Activated effector memory CD4-positive, alpha-beta T cell treated with Interleukin-2 at 50 U/mL for 16 hours (primary cell): Measurements from ENCODE around the gene SLC1A3.
"Not testable (repeated sequence)": the region's sequence is repeated elsewhere in the genome, so short reads cannot be mapped to it uniquely, and the experiment has no call there.

ENCODE experiments used
- DNase-seq: peaks from one replicate; pipeline ENCODE4 v3.0.0-alpha.2; 2020

SLC1A3 gene

DNA sequence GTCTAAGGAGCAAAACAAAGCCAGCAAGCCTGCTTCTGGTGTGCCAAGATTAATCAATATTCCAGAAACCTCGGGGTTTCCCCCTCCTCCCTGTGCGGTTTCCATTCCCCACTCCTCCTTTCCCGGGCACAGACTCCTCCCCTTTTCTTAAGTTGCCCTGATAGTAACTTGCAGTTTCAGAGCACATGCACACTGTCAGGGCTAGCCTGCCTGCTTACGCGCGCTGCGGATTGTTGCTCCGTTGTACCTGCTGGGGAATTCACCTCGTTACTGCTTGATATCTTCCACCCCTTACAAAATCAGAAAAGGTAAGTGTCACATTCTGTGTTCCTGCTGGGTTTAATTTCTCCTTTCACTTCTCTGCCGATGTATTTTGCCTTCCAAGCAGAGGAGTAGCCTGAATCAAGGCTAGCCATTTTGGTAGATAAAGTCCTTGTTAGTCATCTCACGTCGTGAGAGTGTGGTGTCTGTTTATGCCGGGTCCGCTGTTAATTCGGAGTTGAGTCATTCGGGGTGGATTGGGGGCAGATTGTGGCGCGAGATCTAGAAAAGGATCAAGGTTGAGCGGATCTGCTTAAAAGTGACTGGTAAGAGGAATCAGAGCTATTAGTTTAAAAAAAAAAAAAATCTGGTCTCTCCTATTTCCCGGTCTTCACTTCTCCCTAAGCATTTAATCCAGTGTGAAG is at the start of gene SLC1A3:
Gene SLC1A3 (plus strand): TSS at position 179 of the 686 bp plus-strand sequence. CDS start 1,818 bp downstream, outside the sequence.
- no peak for DNase-seq

DNA sequence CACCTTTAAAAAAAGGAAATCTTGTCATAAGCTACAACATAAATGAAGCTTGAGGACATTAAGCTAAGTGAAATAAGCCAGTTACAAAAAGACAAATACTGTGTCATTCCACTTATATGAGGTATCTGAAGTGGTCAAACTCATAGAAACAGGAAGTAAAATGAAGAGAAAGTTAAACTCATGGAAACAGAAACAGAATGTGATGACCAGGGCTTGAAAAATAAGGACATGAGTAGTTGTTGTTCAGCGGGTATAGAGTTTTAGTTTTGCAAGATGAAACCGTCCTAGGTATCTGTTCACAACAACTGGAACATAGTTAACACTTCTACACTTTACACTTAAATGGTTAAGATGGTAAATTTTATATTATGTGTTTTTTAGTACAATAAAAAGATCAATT is 47.8 kb upstream of the SLC1A3 start:
- DNase-seq, result no peak

DNA sequence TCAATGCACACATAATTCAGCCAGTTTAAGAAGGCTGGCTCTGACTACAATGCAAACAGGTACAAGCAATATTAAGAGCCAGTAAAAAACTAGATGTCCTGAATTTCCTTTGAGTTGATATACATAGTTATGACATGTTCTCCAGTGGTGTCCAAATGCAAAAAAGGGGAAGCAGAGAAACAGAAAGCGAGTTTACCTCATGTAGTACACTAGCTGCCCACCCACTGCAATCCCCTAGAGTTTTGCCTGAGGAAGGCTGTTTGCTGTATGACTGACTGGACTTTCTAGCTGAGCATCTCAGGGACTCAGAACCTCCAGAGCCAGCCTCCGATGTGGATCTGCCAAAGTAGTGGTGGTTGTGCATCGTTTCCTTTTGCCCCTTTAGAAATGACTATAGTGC is 44.8 kb upstream of the SLC1A3 start:
- no peak for DNase-seq

DNA sequence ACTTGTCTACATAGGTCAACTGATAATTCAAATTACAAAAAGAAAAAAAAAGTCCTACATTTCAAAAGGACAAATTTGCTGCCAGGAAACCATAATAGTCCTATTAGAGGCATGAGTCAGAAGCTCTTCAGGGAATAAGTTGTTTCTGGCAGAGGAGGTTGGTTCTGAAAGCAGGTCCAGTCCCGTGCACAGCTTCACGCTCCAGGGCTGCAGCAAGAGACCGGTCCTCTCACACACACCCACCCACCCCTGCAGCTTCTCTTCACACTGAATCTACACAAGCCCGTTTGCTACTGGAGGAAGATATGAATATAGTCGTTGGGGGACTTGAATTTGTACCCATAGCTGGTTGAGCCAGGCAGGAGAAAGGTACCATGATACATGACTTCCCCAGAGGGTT is 36.9 kb upstream of the SLC1A3 start:
- no peak for DNase-seq

DNA sequence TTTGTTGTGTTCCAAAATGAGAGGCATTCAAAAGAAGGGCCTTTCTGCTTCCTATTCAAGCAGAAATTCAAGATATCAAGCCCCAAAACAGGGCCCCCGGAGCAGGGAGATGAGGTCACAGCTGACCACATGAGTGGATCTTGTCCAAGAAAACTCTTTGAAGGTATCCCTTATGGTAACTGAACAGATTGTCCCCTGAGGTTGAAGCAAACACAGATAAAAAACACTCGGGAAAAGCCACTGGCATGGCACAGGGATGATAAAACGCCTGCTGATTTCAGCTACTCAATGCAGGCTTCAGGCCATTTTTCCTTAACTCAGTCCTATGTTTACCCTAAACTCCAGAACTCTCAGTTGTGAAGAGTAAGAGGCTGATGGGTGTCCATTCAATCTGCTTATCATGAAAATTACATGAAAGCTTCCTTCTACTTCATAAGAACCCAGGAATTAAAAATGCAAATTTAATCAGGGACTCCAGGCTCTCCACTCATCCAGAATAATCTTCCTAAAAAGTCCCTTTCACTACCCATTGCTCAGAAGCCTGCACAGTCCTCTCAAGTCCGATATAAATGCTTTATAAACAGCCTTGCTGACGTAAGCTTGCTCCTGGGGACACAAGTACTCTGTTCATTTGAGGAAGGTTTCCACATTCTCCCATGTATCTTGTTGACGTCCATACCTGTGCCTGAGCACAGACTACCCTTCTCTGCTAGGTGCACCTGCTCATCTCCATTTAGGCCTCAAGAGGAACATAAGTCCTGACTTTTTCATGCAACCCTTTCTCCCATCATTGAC is 35.9 kb upstream of the SLC1A3 start:
- no peak for DNase-seq

DNA sequence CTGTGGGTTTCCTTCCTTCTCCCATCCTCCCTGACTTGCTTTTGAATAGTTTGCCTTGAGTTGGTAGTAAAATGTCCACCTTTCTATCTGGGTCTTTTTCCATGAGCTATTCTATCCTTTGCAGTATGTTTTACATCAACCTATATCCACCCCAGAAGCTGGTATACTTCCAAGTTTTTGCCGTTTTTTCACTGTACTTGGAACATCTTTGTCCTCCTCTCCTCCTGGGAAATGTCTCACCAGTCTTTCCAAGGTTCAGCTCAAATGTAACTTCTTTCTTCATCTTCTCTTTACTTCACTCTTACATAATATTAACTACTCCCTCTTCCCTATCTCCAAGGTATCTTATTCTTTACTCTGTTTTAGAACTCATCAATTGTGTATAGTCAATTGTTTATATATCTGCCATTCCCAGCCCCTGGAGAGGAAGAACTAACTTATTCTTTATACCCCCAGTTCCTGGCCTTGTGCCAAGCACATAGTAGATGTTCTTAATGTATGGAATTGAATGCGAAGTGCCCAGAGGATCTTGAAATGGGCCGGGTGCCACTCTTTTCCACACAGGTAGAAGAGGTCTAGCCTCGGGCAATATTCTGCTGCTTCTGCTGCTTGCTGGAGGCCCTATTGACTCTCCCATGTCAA is 34.9 kb upstream of the SLC1A3 start:
- DNase-seq, result no peak

DNA sequence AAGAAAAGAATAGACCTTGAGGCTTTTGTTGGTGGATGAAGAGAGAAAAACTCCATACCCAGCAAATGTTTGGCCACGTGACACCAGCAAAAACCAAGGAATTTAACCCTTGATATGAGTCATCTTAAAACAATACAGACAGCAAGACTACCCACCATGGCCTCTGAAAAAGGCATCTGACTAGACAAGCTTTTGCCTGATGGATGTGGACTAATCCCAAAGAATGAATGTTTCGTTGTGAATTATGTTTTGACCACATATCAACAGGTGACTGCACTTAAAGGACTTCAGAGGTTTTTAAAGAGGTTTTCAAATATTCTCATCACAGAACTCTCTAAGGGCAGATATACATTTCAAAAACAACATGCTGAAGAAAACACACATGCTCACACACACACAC is 33.0 kb upstream of the SLC1A3 start:
- no peak for DNase-seq

DNA sequence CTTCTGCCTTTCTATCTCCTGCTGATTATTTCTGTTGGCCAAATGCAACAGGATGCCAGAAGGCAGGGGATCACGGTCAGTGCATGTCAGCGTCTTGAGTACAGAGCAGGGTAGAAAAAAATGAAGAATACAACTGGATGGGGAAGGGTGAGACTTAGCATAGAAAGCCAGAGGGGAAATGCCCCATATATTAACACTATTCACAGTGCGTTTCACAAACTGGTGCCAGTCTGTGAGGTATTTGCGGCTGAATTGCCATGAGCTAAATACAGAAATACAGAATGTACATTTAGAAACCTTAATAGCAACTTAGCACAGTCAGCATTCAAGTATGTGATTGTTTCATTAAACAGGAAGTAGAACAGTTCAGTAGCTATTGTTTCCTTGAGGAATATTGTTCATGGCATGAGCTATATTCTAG is 31.0 kb upstream of the SLC1A3 start:
- no peak for DNase-seq

DNA sequence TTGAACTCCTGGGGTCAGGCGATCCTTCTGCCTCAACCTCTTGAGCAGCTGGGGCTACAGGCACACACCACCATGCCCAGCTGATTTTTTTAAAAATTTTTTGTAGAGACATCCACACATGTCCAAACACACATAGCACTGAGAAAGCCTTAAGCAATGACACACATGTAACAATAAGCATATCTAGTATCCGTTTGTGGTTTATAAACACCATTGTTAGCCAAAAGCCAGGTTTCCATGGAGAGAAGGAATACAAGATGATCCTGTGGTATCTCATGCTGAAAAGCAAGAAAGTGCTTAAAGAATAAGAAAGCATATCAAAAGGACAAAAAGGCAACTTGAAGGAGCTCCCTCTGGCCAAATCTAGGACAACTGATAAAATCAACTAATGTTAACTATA is 29.7 kb upstream of the SLC1A3 start:
- DNase-seq, result no peak

DNA sequence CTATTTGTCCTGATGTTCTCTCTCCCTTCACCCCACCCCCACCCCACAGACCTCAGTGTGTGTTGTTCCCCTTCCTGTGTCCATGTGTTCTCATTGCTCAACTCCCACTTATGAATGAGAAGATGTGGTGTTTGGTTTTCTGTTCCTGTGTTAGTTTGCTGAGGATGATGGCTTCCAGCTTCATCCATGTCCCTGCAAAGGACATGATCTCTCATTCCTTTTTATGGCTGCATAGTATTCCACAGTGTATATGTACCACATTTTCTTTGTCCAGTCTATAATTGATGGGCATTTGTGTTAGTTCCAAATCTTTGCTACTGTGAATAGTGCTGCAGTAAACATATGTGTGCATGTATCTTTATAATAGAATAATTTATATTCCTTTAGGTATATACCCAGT is 26.5 kb upstream of the SLC1A3 start:
- DNase-seq, result not testable (repeated sequence)

DNA sequence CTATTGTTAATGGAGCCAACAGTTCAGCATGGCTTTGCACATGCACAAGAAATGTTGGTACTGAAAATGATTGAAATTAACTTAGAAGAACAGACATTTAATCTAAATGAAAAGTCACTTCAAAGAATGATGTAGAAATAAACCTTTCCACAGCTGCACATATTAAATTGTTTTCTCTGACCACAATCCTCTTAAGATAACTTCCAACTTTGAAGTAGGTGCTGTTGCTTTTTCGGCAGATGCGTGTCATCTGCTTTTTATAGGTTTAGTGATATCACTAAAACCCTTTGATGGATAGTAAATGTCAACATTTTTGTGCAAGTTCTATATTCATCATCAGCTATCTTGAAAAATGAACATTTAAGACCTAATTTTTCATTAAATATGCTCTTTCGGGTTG is 25.3 kb upstream of the SLC1A3 start:
- no peak for DNase-seq

DNA sequence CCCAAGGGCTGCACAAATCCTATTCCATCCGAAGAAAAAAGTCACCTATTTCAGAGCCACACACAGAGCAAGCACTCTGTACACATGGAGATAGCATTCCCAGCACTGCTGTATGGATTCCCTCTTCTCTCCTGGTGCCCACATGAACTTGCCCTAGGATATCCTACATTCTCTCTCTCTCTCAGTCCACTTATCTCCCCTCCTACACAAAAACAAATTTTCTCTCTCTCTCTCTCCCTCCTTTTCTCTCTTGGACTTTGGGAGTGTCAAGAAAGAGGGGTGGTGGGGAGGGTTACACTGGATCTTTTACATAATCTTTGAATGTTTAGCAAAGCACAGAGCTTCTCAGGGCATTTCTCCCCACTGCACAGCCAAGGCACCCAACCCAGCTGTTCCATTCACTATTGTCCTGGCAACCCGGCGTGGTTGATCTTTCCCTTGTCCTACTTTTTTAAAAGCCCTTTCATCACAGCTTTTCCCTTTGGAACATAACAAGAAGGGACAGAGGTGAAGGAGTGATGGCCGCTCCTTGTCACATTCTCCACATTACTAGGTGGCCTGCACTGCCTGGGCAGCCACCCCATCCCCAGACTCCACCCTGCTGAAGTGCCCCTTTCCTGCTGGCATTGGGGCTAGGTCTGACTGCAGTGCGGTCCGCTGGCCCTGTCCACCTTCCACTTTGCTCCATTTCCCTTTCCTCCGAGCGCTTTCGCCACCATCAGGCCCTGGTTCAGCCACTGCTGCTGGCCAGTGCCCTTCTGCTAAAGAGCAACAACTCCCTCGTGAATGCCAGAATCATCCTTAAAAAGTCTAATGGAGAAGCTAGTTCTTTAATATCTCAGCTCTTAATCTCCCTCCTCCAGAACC is 22.2 kb upstream of the SLC1A3 start:
- no peak for DNase-seq

DNA sequence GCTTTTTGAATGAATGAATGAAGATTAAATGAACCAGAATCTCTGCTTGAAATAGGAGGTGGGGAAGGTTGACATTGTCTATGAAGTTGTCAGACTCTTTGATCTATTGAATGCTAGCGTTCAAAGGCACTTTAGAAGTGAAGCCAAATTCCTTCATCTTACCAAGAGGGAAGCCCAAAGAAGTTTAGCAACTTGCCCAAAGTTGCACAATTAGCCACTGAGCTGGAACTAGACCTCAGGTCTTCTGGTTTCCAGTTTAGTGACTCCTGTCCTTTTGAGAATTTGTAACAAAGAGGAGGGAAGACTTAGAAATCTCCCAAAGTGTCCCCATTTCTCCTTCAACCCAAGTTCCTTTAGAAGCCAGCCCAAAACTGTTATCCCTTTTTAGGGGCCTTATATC is 20.7 kb upstream of the SLC1A3 start:
- no peak for DNase-seq

DNA sequence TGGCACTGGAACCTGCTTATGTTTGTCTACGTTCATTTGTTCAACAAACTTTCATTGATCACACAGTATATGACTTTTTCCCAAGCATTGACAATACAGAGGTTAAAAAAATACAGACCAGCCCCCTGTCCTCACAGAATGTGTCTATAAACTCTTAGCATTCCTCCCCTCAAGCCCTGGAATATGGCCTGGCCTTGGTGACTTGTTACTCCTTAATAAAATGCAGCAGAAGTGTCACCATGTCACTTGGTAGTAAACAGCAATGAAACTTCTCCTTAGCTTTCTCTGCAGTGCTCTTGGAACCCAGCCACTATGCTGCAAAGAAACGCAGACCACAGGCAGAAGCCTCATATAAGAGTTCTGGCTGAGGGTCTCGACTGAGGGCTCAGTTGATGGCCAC is 19.1 kb upstream of the SLC1A3 start:
- DNase-seq, result no peak

DNA sequence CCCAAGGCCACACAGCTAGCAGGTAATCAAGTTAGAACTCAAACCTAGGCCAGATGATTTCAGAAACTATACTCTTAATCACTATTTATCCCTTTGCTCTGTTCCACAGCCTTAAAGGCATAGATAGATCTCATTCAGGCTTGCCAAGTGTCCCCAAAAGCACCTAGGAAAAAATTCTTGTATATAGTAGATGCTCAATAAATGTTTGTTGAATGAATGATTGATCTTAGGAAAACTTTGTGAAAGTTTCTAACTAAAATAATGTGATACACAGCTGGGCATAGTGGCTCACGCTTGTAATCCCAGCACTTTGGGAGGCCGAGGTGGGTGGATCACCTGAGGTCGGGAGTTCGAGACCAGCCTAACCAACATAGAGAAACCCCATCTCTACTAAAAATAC is 16.7 kb upstream of the SLC1A3 start:
- DNase-seq, result not testable (repeated sequence)

DNA sequence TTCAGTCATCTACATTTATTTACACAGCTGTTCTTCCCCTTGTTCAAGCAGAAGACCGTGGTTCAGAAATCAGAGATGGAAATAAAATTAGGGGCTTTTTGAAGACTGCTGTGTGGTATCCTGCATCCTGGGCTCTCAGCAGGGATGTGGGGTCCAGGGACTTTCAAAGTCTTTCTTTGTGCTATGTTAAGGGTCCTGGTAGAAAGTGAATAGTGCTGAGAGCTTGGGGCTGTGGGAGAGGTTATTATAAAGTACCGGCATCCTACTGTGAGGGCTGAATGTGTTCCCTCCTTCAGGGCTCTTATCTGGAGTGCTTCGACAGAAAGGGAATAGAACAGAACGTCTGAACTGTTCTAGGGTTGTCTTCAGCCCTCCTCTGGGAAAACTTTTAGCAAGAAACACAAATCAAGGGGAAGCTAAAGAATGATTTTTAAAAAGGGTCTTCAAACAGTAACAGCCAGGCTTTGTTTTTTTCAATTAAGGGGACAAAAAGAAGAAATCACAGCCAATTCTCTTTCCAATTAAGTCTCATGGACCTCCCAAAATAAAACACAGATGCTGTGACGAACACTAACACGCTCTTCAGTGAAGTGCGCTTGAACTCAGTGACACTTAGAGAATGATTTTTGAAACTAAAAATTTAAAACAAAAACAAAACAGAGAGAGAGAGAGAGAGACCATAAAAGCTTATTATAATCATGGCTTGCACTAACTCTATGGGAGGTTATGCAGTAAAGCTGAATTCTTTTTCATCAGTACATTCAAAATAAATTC is 15.7 kb upstream of the SLC1A3 start:
- no peak for DNase-seq

DNA sequence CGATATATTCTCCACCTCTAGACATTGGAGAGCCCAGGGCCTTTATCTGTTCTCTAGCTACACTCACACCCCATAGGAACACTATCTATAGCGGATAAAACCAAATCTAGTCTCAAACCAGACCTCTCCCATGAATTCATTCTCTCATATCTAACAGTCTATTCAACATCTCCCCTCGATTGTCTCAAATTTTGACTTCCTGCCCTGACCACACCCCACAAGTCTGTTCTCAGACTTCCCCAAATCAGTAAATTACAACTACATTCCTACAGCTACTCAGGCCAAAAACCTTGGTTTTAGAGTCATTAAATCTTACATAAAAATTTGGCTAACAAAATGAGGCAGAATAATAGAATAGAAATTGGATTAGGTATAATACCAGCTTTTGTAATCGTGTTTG is 12.5 kb upstream of the SLC1A3 start:
- DNase-seq, result no peak

DNA sequence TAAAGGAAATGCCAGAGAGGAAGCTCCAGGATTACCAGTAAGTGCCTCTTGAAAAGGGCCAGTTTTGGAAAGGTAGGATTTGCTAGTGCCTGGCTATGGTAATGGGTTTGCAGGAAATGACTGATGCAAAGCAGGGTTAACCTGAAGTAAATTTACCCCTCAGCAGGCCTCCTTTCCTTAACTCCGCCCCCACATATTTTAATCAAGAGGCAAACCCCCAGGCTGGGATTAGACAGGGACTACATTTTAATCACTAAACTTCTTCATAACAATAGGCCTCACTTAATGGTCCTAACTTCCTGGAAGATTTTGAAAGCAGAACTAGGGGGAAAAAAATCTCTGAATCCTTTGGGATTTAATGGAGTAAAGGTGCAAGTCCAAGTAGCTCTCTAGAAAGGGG is 10.2 kb upstream of the SLC1A3 start:
- DNase-seq, result no peak

DNA sequence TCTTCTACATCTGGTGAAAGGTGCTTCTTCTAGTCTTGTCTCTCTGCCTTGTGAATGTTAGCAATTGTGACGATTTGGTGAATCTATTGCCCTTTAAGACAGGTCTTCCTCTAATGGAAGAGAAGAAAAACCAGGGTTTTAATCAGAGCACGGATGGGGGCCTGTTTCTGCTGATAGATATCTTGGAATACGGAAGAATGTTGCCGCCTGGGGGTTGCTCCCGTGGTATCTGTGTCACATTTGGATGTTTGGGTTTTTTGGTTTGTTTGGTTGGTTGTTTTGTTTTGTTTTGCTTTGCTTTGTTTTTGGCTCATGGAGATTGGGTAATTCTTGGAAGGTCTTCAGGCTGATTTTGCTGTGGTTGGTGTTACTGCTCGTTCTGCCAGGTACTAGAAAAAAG is 9.7 kb upstream of the SLC1A3 start:
- no peak for DNase-seq

DNA sequence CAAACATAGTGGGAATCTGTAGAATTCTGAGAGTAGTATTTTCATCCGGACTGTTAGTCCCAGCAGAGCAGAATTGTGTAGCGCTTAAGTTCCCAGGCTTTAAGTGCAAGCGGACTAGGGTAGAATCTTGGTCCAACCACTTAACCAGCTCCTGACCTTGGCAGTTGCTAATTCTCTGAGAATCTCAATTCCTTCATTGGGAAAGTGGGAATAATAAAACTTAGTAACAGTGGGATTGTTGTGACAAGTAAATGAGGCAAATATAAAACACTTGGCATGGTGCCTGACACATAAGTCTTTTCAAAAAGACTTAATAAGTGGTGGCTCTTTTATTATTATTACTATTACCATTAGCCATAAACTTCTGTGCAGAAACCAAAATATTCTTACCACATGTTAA is 8.4 kb upstream of the SLC1A3 start:
- no peak for DNase-seq

DNA sequence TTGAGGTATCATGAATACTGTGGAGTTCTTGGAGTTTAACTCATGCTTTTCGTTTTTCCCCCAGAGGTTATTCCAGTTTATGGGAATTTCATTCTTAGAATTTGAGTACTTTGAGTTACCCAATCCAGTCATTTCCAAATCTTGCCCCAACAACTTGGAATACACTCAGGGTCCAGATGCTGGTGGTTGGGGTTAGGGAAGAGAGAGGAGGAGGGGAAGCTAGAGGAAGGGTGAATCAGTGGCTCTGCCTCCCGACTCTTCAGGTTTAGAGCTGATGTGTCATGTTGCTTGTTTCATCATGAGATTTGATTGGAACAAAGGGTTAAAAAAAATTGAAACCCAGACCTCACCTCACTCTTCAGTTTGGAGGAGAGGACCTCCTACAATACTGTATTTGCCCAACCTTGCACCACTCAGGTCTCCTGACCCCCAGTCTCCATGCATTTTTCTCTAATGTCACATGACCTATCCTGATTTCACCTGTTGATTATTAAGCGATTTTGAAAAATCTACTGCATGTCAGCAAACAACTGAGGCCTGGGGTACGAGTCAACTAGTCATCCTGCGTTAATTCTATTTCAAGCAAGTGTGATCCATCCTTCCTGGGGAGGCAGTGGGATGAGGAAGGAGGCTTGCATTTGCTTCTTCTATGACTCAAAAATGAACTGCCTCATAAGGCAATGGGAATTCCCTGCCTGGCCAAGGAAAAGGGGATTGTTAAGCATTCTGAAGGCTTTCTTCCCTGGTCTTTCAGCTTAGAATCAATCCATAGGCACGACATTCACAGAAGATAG is 6.2 kb upstream of the SLC1A3 start:
- DNase-seq, result no peak
